ENCODE data around the gene MATN1.

DNA sequence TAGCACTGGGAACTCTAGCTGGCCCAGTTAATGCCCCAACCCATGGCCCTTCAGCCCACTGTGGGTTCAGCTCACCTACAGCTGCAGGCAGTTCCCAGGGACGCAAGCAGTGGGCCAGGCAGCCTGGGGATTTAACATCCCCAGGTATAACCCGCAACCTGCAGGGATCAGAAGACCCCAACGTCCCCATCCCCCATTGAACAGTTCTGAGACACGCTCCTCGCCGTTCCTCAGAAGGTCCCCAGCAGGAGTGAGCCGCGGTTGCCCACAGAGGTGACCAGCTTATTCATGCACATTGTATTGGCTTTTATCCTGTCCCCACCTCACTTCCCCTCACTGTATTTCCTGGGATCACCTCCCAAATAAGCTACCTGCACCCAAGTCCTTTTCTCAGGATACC is 5.0 kb upstream of the MATN1 start:
- no peak for TF ChIP-seq EZH2 (IDR thresholded peaks at IDR 0.05; ENCODE audit: insufficient read depth, poor library complexity, severe bottlenecking)
- TF ChIP-seq EZH2phosphoT487 (IDR thresholded peaks at IDR 0.05; ENCODE audit: insufficient read depth, low read depth): no peak
